Testis (tissue), 3 donors: ENCODE measurements around the gene OTOG. TPM values are rescaled to one million over a fixed set of nuclear protein-coding genes. Genes with fewer than 3 reads are reported as not detected.

Source experiments
- DNase-seq: peaks from one replicate; pipeline ENCODE4 v3.0.0-alpha.2; 2019
- H3K27ac ChIP-seq, 2 donors: fragments of 200-600 bp; sonication (generic); one replicate each; pipeline ENCODE4 v1.5.1; 2019
- H3K27me3 ChIP-seq: fragments of 200-600 bp; sonication (generic); one replicate; pipeline ENCODE4 v1.5.1; 2019
- H3K36me3 ChIP-seq: fragments of 200-600 bp; sonication (generic); one replicate; pipeline ENCODE4 v1.5.1; 2017; ENCODE audit warnings: low read depth; ENCODE audit errors: missing control alignments
- H3K4me1 ChIP-seq: fragments of 200-600 bp; sonication (generic); one replicate; pipeline ENCODE4 v1.5.1; 2019
- H3K4me3 ChIP-seq, 2 donors: fragments of 200-600 bp; sonication (generic); one replicate each; pipeline ENCODE4 v1.5.1; 2017 to 2019
- H3K9me3 ChIP-seq: fragments of 200-600 bp; sonication (generic); one replicate; pipeline ENCODE4 v1.5.1; 2017
- CTCF ChIP-seq, 3 experiments: fragments of 450-650 bp in 2 of 3; fragments of 200-600 bp in 1 of 3; sonication (generic) in 1 of 3; IDR thresholded peaks; one replicate each; pipeline ENCODE4 v1.5.1; 2016 to 2019; ENCODE audit warnings: antibody characterized with exemption in 3 of 3, mild to moderate bottlenecking in 2 of 3, moderate library complexity in 1 of 3
- POLR2A ChIP-seq: fragments of 450-650 bp; IDR thresholded peaks from one replicate; pipeline ENCODE4 v1.6.1; 2017; ENCODE audit warnings: antibody characterized with exemption, mild to moderate bottlenecking, moderate library complexity
- WGBS, 2 donors: methylation state at CpG; one replicate each; pipeline ENCODE4 v1.1.5; 2018; 5-methylcytosine and 5-hydroxymethylcytosine counted together
- intact Hi-C: fragments of 100-400 bp; cut with DNase I; formaldehyde crosslinking; loops from one replicate; pipeline ENCODE4 v1.15.1; 2023; ENCODE audit warnings: low total_unique reads
- polyA plus RNA-seq: library from polyadenylated mRNA; stranded (reverse); fragments of 350-450 nt; fragmentation: Illumina TruSeq; extraction: RNeasy Lipid Tissue Mini Kit (QIAGEN cat#74804); gene quantifications from one replicate; pipeline ENCODE4 v1.2.3, GENCODE V29; 2014; ENCODE audit warnings: low read depth, low replicate concordance; ENCODE audit not compliant: insufficient read depth
- total RNA-seq, 2 donors: library from RNA; depleted of rRNA; stranded (reverse); fragments of >200 nt; gene quantifications; one replicate each; pipeline ENCODE4 v1.2.3, GENCODE V29; 2016

OTOG gene
- total and polyA plus RNA-seq, 3 donors from 2014 or later: 2.2 to 4.2 (median 2.9) TPM

GRCh38 chr11:17531071-17531600 is 15.9 kb upstream of the OTOG start:
- TF ChIP-seq POLR2A: no peak
- TF ChIP-seq CTCF (IDR thresholded peaks at IDR 0.05): no peak
- no peak overlapping the region for H3K27ac ChIP-seq
- DNase-seq: no peak
- H3K9me3 ChIP-seq: no peaks in the 10 kb centered on the region
- H3K36me3 ChIP-seq: no peaks in the 10 kb centered on the region
- no peak overlapping the region for H3K4me3 ChIP-seq
- 86% methylated on average over 22 of the region's 22 CpGs; no CpG with 5 or more reads in 1 of the 2 donors for WGBS, 2 donors
- H3K27me3 ChIP-seq: no peaks in the 10 kb centered on the region
- H3K4me1 ChIP-seq: no peaks in the 10 kb centered on the region
- intact Hi-C loops: no loop called here

- TF ChIP-seq POLR2A (no peak), CTCF (IDR thresholded peaks at IDR 0.05) (no peak)
- no peaks in the 10 kb centered on the region for H3K36me3 ChIP-seq
- DNase-seq: no peak
- H3K27ac ChIP-seq: no peak overlapping the region
- intact Hi-C loops: no loop called here
- no peak overlapping the region for H3K4me3 ChIP-seq
- H3K27me3 ChIP-seq: no peaks in the 10 kb centered on the region
- 58 to 68% methylated on average over 5 to 6 of the region's 6 CpGs for WGBS, 2 donors
- no peaks in the 10 kb centered on the region for H3K9me3 ChIP-seq
- H3K4me1 ChIP-seq: no peaks in the 10 kb centered on the region
These were observed 15.4 kb upstream of the OTOG start for GRCh38 chr11:17531636-17532113.

GRCh38 chr11:17532784-17533183 is 14.3 kb upstream of the OTOG start:
- Histone ChIP-seq H3K36me3 (no peaks in the 10 kb centered on the region), H3K4me3 (no peak overlapping the region), H3K27me3 (no peaks in the 10 kb centered on the region), H3K9me3 (no peaks in the 10 kb centered on the region), H3K27ac (no peak overlapping the region), H3K4me1 (no peaks in the 10 kb centered on the region)
- intact Hi-C loops: no loop called here
- TF ChIP-seq POLR2A (no peak), CTCF (IDR thresholded peaks at IDR 0.05) (no peak)
- DNase-seq: no peak
- 91 to 96% methylated on average over 2 of the region's 2 CpGs for WGBS, 2 donors

GRCh38 chr11:17533341-17533740 is 13.7 kb upstream of the OTOG start:
- DNase-seq: no peak
- TF ChIP-seq POLR2A: no peak
- no peak for TF ChIP-seq CTCF (IDR thresholded peaks at IDR 0.05)
- no peaks in the 10 kb centered on the region for H3K27me3 ChIP-seq
- no peak overlapping the region for H3K27ac ChIP-seq
- H3K4me1 ChIP-seq: no peaks in the 10 kb centered on the region
- intact Hi-C loops: no loop called here
- H3K9me3 ChIP-seq: no peaks in the 10 kb centered on the region
- 88 to 96% methylated on average over 4 to 6 of the region's 6 CpGs for WGBS, 2 donors
- no peak overlapping the region for H3K4me3 ChIP-seq
- H3K36me3 ChIP-seq: no peaks in the 10 kb centered on the region

GRCh38 chr11:17533778-17534415 is 13.2 kb upstream of the OTOG start:
- Histone ChIP-seq H3K4me1 (no peaks in the 10 kb centered on the region), H3K9me3 (no peaks in the 10 kb centered on the region), H3K27me3 (no peaks in the 10 kb centered on the region), H3K4me3 (no peak overlapping the region), H3K36me3 (no peaks in the 10 kb centered on the region), H3K27ac (no peak overlapping the region)
- TF ChIP-seq POLR2A (no peak), CTCF (IDR thresholded peaks at IDR 0.05) (no peak)
- WGBS, 2 donors: 80 to 90% methylated on average over 8 to 11 of the region's 11 CpGs
- intact Hi-C loops: no loop called here
- no peak for DNase-seq
